ENCODE results near the gene CLP1.

GRCh38 chr11:57659669-57660068, 2.1 kb downstream of the CLP1 start:
- no peak for TF ChIP-seq CTCF (IDR thresholded peaks at IDR 0.05)
- no peak for TF ChIP-seq POLR2AphosphoS5 (IDR thresholded peaks at IDR 0.05)
- no peak for TF ChIP-seq EP300 (IDR thresholded peaks at IDR 0.05)
- TF ChIP-seq POLR2A (IDR thresholded peaks at IDR 0.05), result no peak
